ENCODE results near the gene KCNIP3.
"Not testable (repeated sequence)": the region's sequence is repeated elsewhere in the genome, so short reads cannot be mapped to it uniquely, and the experiment has no call there.

Gene KCNIP3

GRCh38 chr2:95388091-95388692, 91.0 kb downstream of the KCNIP3 start:
- DNase-seq: no peak

GRCh38 chr2:95388856-95389244, 91.7 kb downstream of the KCNIP3 start:
- no peak for DNase-seq

- DNase-seq: peak; percentile 59
Measured at GRCh38 chr2:95389245-95390119, 92.3 kb downstream of the KCNIP3 start.

- DNase-seq: no peak
Measured at GRCh38 chr2:95390272-95390880, 93.2 kb downstream of the KCNIP3 start.

GRCh38 chr2:95390881-95391321, 93.8 kb downstream of the KCNIP3 start:
- DNase-seq: no peak

- DNase-seq: no peak
Measured at GRCh38 chr2:95391641-95392310, 94.6 kb downstream of the KCNIP3 start.

GRCh38 chr2:95392320-95392719, 95.2 kb downstream of the KCNIP3 start:
- DNase-seq: no peak

- DNase-seq: no peak
Measured at GRCh38 chr2:95392730-95393455, 95.7 kb downstream of the KCNIP3 start.

- DNase-seq: no peak
Measured at GRCh38 chr2:95393901-95394300, 96.8 kb downstream of the KCNIP3 start.

GRCh38 chr2:95399061-95399460, 101.9 kb downstream of the KCNIP3 start:
- no peak for DNase-seq

GRCh38 chr2:95401480-95401879, 104.3 kb downstream of the KCNIP3 start:
- DNase-seq: no peak

- not testable (repeated sequence) for DNase-seq
Measured at GRCh38 chr2:95402004-95402369, 104.8 kb downstream of the KCNIP3 start.

- peak; percentile 95 for DNase-seq
Measured at GRCh38 chr2:95402370-95403203, 105.4 kb downstream of the KCNIP3 start, which contains the start of gene FAHD2A. Gene FAHD2A (plus strand): TSS chr2:95402708. CDS start chr2:95405559, 2,851 bp downstream.

GRCh38 chr2:95403204-95403721, 106.1 kb downstream of the KCNIP3 start:
- DNase-seq: peak; percentile 49

GRCh38 chr2:95403824-95404223, 106.7 kb downstream of the KCNIP3 start:
- not testable (repeated sequence) for DNase-seq

- not testable (repeated sequence) for DNase-seq
Measured at GRCh38 chr2:95404676-95405075, 107.5 kb downstream of the KCNIP3 start.

- DNase-seq: not testable (repeated sequence)
Measured at GRCh38 chr2:95411239-95411638, 114.1 kb downstream of the KCNIP3 start.

- peak; percentile 62 for DNase-seq
Measured at GRCh38 chr2:95414015-95414594, 117.0 kb downstream of the KCNIP3 start.

- DNase-seq: not testable (repeated sequence)
Measured at GRCh38 chr2:95415138-95415537, 118.0 kb downstream of the KCNIP3 start.

- not testable (repeated sequence) for DNase-seq
Measured at GRCh38 chr2:95415561-95415960, 118.4 kb downstream of the KCNIP3 start.
